A549 (cell line): Measurements from ENCODE around the gene ADAM19. TPM values are rescaled to one million over a fixed set of nuclear protein-coding genes. Genes with fewer than 3 reads are reported as not detected.
A peak's percentile ranks its signal among the peaks of the same experiment; 100 is the strongest.

Experiments
- ATAC-seq, 2 experiments: fragments of 200-7000 bp in 1 of 2; fragments of >200 bp in 1 of 2; cut with Nextera tagmentation in 1 of 2; cut with Tn5 transposase in 1 of 2; 3 replicates each; pipeline versions ENCODE4 v1.8.0 to v1.9.1; 2018 to 2020; ENCODE audit warnings: mild to moderate bottlenecking in 1 of 2, moderate library complexity in 1 of 2
- CTCF ChIA-PET: fragments of 300-600 bp; sonication (Branson Sonifier 250); formaldehyde crosslinking; extraction: SDS; loops from one replicate; lab custom pipeline; 2021; ENCODE audit warnings: antibody characterized with exemption, inconsistent platforms; lab: Yijun Ruan, JAX
- POLR2A ChIA-PET: fragments of 350-600 bp; formaldehyde crosslinking; extraction: SDS; loops from one replicate; lab custom pipeline; 2021; ENCODE audit warnings: antibody characterized with exemption, inconsistent platforms; lab: Yijun Ruan, JAX
- DNase-seq, 2 experiments: peaks; one replicate each; pipeline versions ENCODE4 v3.0.0 to v3.0.0-alpha.2; 2011 to 2016; ENCODE audit warnings: low read depth in 1 of 2, low spot score in 1 of 2
- FAIRE-seq: peaks from 2 replicates; lab custom pipeline; 2011; peaks lifted over from hg19 to GRCh38; lab: Jason Lieb, UNC
- H3K27ac ChIP-seq, 2 experiments: fragments of >200 bp; sonication (Bioruptor Twin); formaldehyde crosslinking; 3 replicates each; pipeline ENCODE4 v1.5.1; 2016 to 2017
- H3K4me1 ChIP-seq: fragments of >200 bp; sonication (Bioruptor Twin); formaldehyde crosslinking; 3 replicates; pipeline ENCODE4 v1.6.1; 2016
- H3K4me2 ChIP-seq: fragments of >200 bp; sonication (Bioruptor Twin); formaldehyde crosslinking; 3 replicates; pipeline ENCODE4 v1.6.1; 2016
- H3K4me3 ChIP-seq: fragments of >200 bp; sonication (Bioruptor Twin); formaldehyde crosslinking; 3 replicates; pipeline ENCODE4 v1.5.1; 2016
- H3K9me3 ChIP-seq: fragments of >200 bp; sonication (Bioruptor Twin); formaldehyde crosslinking; 3 replicates; pipeline ENCODE4 v1.6.1; 2016
- BHLHE40 ChIP-seq: IDR thresholded peaks from 2 replicates; pipeline ENCODE4 v1.6.1; 2012; ENCODE audit warnings: low read depth, low read length, inconsistent platforms
- CHD2 ChIP-seq: fragments of 150-350 bp; IDR thresholded peaks from 2 replicates; pipeline ENCODE4 v1.6.1; 2014; ENCODE audit warnings: low read length; ENCODE audit not compliant: partially characterized antibody
- CHD4 ChIP-seq: fragments of 200-600 bp; sonication (generic); IDR thresholded peaks from 2 replicates; pipeline ENCODE4 v1.6.1; 2016; ENCODE audit warnings: antibody characterized with exemption, mild to moderate bottlenecking, borderline replicate concordance
- EHF ChIP-seq: fragments of 250-450 bp; sonication (Bioruptor Pico); IDR thresholded peaks from 2 replicates; pipeline ENCODE4 v1.5.0; 2020; ENCODE audit warnings: mild to moderate bottlenecking
- EHMT2 ChIP-seq: fragments of 200-600 bp; sonication (generic); IDR thresholded peaks from 2 replicates; pipeline ENCODE4 v1.6.1; 2016; ENCODE audit warnings: antibody characterized with exemption, low read depth, mild to moderate bottlenecking, moderate library complexity
- EP300 ChIP-seq, 2 experiments: fragments of >200 bp; sonication (Bioruptor Twin); formaldehyde crosslinking; IDR thresholded peaks; 2 replicates in 1 of 2; 3 replicates in 1 of 2; pipeline ENCODE4 v1.6.1; 2016 to 2017
- ESRRA ChIP-seq: fragments of 150-350 bp; IDR thresholded peaks from 2 replicates; pipeline ENCODE4 v1.6.1; 2014; ENCODE audit warnings: mild to moderate bottlenecking, low read length, borderline replicate concordance
- FOSL2 ChIP-seq, 2 experiments: fragments of 450-650 bp in 1 of 2; fragments of >200 bp in 1 of 2; sonication (Bioruptor Twin) in 1 of 2; formaldehyde crosslinking; IDR thresholded peaks; 2 replicates each; pipeline versions ENCODE4 v1.5.0 to v1.6.1; 2016 to 2020; ENCODE audit warnings: mild to moderate bottlenecking in 1 of 2, moderate library complexity in 1 of 2
- FOXS1 ChIP-seq: fragments of 250-450 bp; sonication (Bioruptor Pico); IDR thresholded peaks from 2 replicates; pipeline ENCODE4 v1.5.0; 2020; ENCODE audit warnings: mild to moderate bottlenecking, moderate library complexity
- GATA3 ChIP-seq: IDR thresholded peaks from 2 replicates; pipeline ENCODE4 v1.6.1; 2012; ENCODE audit warnings: borderline replicate concordance
- HOXB5 ChIP-seq: fragments of 250-450 bp; sonication (Bioruptor Pico); IDR thresholded peaks from 2 replicates; pipeline ENCODE4 v1.5.0; 2020; ENCODE audit warnings: mild to moderate bottlenecking, moderate library complexity
- JUN ChIP-seq, 2 experiments: fragments of >200 bp; sonication (Bioruptor Twin); formaldehyde crosslinking; IDR thresholded peaks; 2 replicates in 1 of 2; 3 replicates in 1 of 2; pipeline ENCODE4 v1.6.1; 2016 to 2017
- JUNB ChIP-seq: fragments of >200 bp; sonication (Bioruptor Twin); formaldehyde crosslinking; IDR thresholded peaks from 2 replicates; pipeline ENCODE4 v1.6.1; 2016
- KDM5A ChIP-seq: fragments of 200-600 bp; sonication (generic); IDR thresholded peaks from 2 replicates; pipeline ENCODE4 v1.6.1; 2016; ENCODE audit warnings: antibody characterized with exemption, mild to moderate bottlenecking
- MAFK ChIP-seq: fragments of 450-650 bp; IDR thresholded peaks from 2 replicates; pipeline ENCODE4 v1.6.1; 2014; ENCODE audit not compliant: partially characterized antibody
- NFE2L2 ChIP-seq: fragments of 150-350 bp; conservative IDR thresholded peaks from 2 replicates; pipeline ENCODE4 v1.6.1; 2014; ENCODE audit warnings: low read length
- NPAS2 ChIP-seq: fragments of 250-450 bp; sonication (Bioruptor Pico); IDR thresholded peaks from 2 replicates; pipeline ENCODE4 v1.8.0; 2022; ENCODE audit warnings: mild to moderate bottlenecking, moderate library complexity, borderline replicate concordance
- POLR2A ChIP-seq: IDR thresholded peaks from 2 replicates; pipeline ENCODE4 v1.6.1; 2012; ENCODE audit warnings: mild to moderate bottlenecking, low read length
- POLR2AphosphoS2 ChIP-seq: conservative IDR thresholded peaks from 2 replicates; pipeline ENCODE4 v1.6.1; 2012; ENCODE audit warnings: low read length, improper control_type of control experiment, inconsistent platforms
- WGBS: methylation state at CpG from one replicate; pipeline ENCODE4 v1.1.6; 2017; ENCODE audit errors: missing lambda C conversion rate; 5-methylcytosine and 5-hydroxymethylcytosine counted together
- polyA plus RNA-seq, 4 experiments: library from polyadenylated mRNA; depleted of rRNA in 3 of 4; stranded (reverse); fragments of >200 nt; fragmentation: RNase III in 1 of 4; extraction: RNeasy Plus Mini Kit Qiagen cat#74134 plus additional on column Dnase treatment in 1 of 4; gene quantifications; 2 replicates in 3 of 4; 3 replicates in 1 of 4; pipeline ENCODE4 v1.2.3, GENCODE V29; 2011 to 2017
- TF ChIP-seq, protein P1 (sequence below): fragments of >200 bp; sonication (Bioruptor Twin); formaldehyde crosslinking; IDR thresholded peaks from 3 replicates; pipeline ENCODE4 v1.6.1; 2016
- TF ChIP-seq, protein P2 (sequence below): IDR thresholded peaks from 2 replicates; pipeline ENCODE4 v1.6.1; 2012

The ADAM19 gene
- polyA plus RNA-seq, 2 of the 4 experiments (the other 2 are of a cell fraction), result 7.7 to 15.2 TPM

DNA sequence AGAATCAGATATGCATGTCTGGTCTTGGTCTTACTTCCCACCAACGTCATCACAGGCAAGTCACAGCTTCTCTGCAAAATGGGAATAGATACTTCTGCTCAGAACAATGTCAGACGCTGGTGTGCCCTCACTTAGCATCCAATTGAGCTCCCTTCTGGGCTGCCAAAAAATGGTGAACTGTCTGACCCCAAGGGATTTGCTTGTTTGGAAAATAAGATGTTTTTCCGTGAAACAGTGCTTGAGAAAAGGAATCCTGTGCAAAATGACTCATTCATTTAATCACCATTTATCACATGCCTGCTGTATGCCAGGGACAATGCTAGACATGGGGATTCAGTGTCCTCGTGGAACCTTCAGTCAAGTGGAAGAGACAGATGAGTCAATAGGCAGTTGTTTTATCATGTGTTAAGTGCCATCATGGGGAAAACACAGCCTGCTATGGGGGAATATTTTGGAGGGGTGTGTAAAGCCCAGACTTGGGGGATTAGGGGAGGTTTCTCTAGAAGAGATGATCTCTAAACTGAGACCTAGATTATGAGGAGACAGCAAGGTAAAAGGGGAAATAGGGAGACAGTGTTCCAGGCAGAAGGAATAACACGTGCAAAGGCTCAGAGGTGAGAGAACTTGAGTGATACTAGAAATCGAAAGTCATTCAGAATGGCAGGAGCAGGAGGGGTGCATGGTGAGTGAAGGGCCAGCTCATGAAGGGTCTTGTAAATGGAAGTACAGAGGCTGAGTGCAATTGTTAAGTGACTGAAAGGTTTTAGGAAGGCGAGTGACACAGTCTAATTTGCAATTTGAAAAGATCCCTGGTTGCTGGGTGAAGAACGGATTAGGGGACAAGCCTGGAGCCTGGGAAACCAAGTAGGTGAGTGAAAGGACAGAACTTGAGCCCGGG lies 111.7 kb downstream of the ADAM19 start:
- peak overlapping the region; percentile 77 to 80 for H3K27ac ChIP-seq
- peak; percentile 68 for TF ChIP-seq JUNB
- TF ChIP-seq NFE2L2, result no peak
- peak; percentile 48; the same call in 1 of the 2 replicates for TF ChIP-seq FOSL2 (IDR thresholded peaks at IDR 0.05)
- TF ChIP-seq FOSL2 (CRISPR knock-in tag; IDR thresholded peaks at IDR 0.05), result peak; percentile 71
- TF ChIP-seq CHD2, result no peak
- TF ChIP-seq, protein P1, sequence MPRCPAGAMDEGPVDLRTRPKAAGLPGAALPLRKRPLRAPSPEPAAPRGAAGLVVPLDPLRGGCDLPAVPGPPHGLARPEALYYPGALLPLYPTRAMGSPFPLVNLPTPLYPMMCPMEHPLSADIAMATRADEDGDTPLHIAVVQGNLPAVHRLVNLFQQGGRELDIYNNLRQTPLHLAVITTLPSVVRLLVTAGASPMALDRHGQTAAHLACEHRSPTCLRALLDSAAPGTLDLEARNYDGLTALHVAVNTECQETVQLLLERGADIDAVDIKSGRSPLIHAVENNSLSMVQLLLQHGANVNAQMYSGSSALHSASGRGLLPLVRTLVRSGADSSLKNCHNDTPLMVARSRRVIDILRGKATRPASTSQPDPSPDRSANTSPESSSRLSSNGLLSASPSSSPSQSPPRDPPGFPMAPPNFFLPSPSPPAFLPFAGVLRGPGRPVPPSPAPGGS, result no peak
- 0 out of 2 replicates have a peak, but pooled peaks have one; percentile 21 for TF ChIP-seq GATA3
- CTCF ChIA-PET, result interaction anchor here (0.8 to 10.7 kb wide), 8 partner anchors 11 to 148 kb away, joined by 3 to 96 read pairs (median 4); no protein-coding TSS in a partner anchor
- WGBS, result 41% methylated on average over 9 of the region's 9 CpGs
- DNase-seq (peak in 1 of 2 experiments; percentile 52), FAIRE-seq (peak; percentile 7), ATAC-seq (peak in 1 of 2 experiments; percentile 17; a peak in 3 of 6 replicates)
- H3K4me2 ChIP-seq, result peak overlapping the region; percentile 77
- 0 out of 3 replicates have a peak overlapping the region, but pooled peaks have one; percentile 6 for H3K4me3 ChIP-seq
- peaks cover 53% of the 10 kb centered on the region for H3K4me1 ChIP-seq
- no peaks in the 10 kb centered on the region for H3K9me3 ChIP-seq
- POLR2A ChIA-PET, result no interaction called here

DNA sequence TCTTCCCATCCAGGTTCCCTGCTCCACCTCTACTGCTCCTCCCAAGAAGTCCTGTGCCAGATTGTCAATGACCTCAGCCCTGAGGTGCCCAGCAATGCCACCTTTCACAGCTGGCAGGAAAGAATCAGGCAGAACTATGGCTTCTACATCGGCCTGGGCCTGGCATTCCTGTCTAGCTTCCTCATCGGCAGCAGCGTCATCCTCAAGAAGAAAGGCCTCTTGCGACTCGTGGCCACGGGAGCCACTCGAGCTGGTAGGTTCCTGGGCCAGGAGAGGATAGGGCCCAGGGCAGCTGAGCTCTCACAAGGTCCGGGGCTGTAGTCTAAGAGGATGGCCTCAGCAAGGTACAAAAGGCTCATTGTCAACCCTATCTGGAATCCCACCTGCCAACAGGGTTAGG lies 112.5 kb downstream of the ADAM19 start:
- Histone ChIP-seq H3K4me1 (peaks cover 55% of the 10 kb centered on the region), H3K27ac (peak overlapping the region; percentile 77 to 80), H3K4me2 (peak overlapping the region; percentile 77), H3K9me3 (no peaks in the 10 kb centered on the region), H3K4me3 (no peak overlapping the region)
- FAIRE-seq (no peak), DNase-seq (no peak), ATAC-seq (no peak)
- CTCF ChIA-PET, result interaction anchor here (0.6 to 10.7 kb wide), 8 partner anchors 12 to 280 kb away, joined by 3 to 96 read pairs (median 3); partner anchors contain the start of gene LSM11
- POLR2A ChIA-PET, result no interaction called here
- TF ChIP-seq HOXB5 (CRISPR knock-in tag) (no peak), KDM5A (no peak), FOXS1 (CRISPR knock-in tag) (no peak), MAFK (no peak), JUN (IDR thresholded peaks at IDR 0.05) (no peak), ESRRA (no peak), POLR2AphosphoS2 (no peak), NPAS2 (CRISPR knock-in tag) (no peak), EHMT2 (no peak), BHLHE40 (no peak), CHD4 (no peak), EP300 (IDR thresholded peaks at IDR 0.05) (no peak), POLR2A (no peak), EHF (CRISPR knock-in tag) (no peak)
- TF ChIP-seq, protein P2, sequence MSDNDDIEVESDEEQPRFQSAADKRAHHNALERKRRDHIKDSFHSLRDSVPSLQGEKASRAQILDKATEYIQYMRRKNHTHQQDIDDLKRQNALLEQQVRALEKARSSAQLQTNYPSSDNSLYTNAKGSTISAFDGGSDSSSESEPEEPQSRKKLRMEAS, result no peak
- TF ChIP-seq, protein P1, result no peak
- 77% methylated on average over 6 of the region's 8 CpGs for WGBS
